Neural cell (in vitro differentiated cells): ENCODE measurements around the gene UBL3.
A peak's percentile ranks its signal among the peaks of the same experiment; 100 is the strongest.

Experiments used
- CTCF ChIP-seq: fragments of 450-650 bp; IDR thresholded peaks from 2 replicates; pipeline ENCODE4 v1.5.1; 2014; ENCODE audit warnings: antibody characterized with exemption, mild to moderate bottlenecking, moderate library complexity; ENCODE audit not compliant: poor library complexity, severe bottlenecking
- EP300 ChIP-seq: fragments of 450-650 bp; conservative IDR thresholded peaks from 2 replicates; pipeline ENCODE4 v1.6.1; 2014; ENCODE audit warnings: antibody characterized with exemption, mild to moderate bottlenecking, moderate library complexity; ENCODE audit not compliant: poor library complexity, severe bottlenecking
- EZH2 ChIP-seq: fragments of 200-600, 300-800 bp; shearing (Covaris generic), sonication (generic); IDR thresholded peaks from 2 replicates; pipeline ENCODE4 v1.6.1; 2014; ENCODE audit warnings: antibody characterized with exemption, low read length, borderline replicate concordance, mild to moderate bottlenecking; ENCODE audit not compliant: insufficient read depth, poor library complexity, severe bottlenecking
- MXI1 ChIP-seq: fragments of 450-650 bp; conservative IDR thresholded peaks from 2 replicates; pipeline ENCODE4 v1.6.1; 2014; ENCODE audit warnings: antibody characterized with exemption, mild to moderate bottlenecking; ENCODE audit not compliant: poor library complexity, severe bottlenecking
- POLR2AphosphoS5 ChIP-seq: IDR thresholded peaks from 2 replicates; pipeline ENCODE4 v1.6.1; 2012
- REST ChIP-seq: IDR thresholded peaks from 2 replicates; pipeline ENCODE4 v1.6.1; 2012; ENCODE audit warnings: borderline replicate concordance

- TF ChIP-seq EZH2, result no peak
- no peak for TF ChIP-seq CTCF
- peak; percentile 76 for TF ChIP-seq REST
- TF ChIP-seq MXI1, result peak; percentile 62
- TF ChIP-seq POLR2AphosphoS5, result peak; percentile 92
- peak; percentile 63 for TF ChIP-seq EP300
Measured at GRCh38 chr13:29850213-29850898, at the start of gene UBL3.
